Chondrocyte (in vitro differentiated cells): ENCODE data around the gene TMCC1. TPM values are rescaled to one million over a fixed set of nuclear protein-coding genes. Genes with fewer than 3 reads are reported as not detected.

Experiments
- DNase-seq: peaks from one replicate; pipeline ENCODE4 v3.0.0; 2021; ENCODE audit warnings: mixed read lengths, low spot score
- H3K27ac Mint-ChIP-seq: one replicate; pipeline ENCODE4 v1.8.0; 2021; ENCODE audit warnings: mild to moderate bottlenecking, moderate library complexity, mixed read lengths; ENCODE audit not compliant: unreplicated experiment
- H3K27me3 Mint-ChIP-seq: 2 replicates; pipeline ENCODE4 v1.8.0; 2021; ENCODE audit warnings: low read depth, mixed read lengths
- H3K36me3 Mint-ChIP-seq: 2 replicates; pipeline ENCODE4 v1.8.0; 2021; ENCODE audit warnings: low read depth, mixed read lengths
- H3K4me1 Mint-ChIP-seq: 2 replicates; pipeline ENCODE4 v1.8.0; 2021; ENCODE audit warnings: low read depth, mild to moderate bottlenecking, mixed read lengths
- H3K4me3 Mint-ChIP-seq: one replicate; pipeline ENCODE4 v1.8.0; 2021; ENCODE audit warnings: mild to moderate bottlenecking, moderate library complexity, mixed read lengths; ENCODE audit not compliant: unreplicated experiment
- H3K9me3 Mint-ChIP-seq: 2 replicates; pipeline ENCODE4 v1.8.0; 2021; ENCODE audit warnings: low read depth, mixed read lengths
- total RNA-seq: library from RNA; stranded (reverse); gene quantifications from 3 replicates; pipeline ENCODE4 v1.2.1, GENCODE V29; 2021
- TF ChIP-seq, protein P1 (sequence below): fragments of 200-600 bp; sonication (generic); IDR thresholded peaks from 2 replicates; pipeline ENCODE4 v1.5.0; 2021; ENCODE audit warnings: antibody characterized with exemption, mild to moderate bottlenecking, moderate library complexity

The TMCC1 gene
- total RNA-seq, 1 donor from 2014 or later, result 34.3 TPM

DNA sequence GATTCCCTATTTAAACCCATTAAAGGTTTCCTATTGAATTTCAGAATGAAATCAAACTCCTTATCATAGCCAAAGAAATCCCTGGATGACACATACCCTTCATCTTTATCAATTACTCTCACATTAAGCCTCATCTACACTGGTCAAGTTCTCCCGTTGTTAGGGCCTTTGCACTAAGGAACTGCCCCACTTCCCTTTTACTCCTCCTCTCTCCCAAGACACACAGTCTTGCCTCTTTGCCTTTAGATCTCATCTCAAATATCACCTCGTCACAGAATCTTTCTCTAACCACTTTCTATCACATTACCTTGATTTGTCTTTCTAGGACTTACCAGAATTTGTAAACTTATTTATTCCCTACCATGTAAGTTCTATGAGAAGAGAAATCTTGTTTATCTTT is 117.6 kb downstream of the TMCC1 start:
- Mint-ChIP-seq H3K4me3 (no peak overlapping the region), H3K36me3 (no peaks in the 10 kb centered on the region), H3K27me3 (no peaks in the 10 kb centered on the region), H3K27ac (no peak overlapping the region), H3K4me1 (peaks cover 28% of the 10 kb centered on the region), H3K9me3 (no peaks in the 10 kb centered on the region)
- TF ChIP-seq, protein P1, sequence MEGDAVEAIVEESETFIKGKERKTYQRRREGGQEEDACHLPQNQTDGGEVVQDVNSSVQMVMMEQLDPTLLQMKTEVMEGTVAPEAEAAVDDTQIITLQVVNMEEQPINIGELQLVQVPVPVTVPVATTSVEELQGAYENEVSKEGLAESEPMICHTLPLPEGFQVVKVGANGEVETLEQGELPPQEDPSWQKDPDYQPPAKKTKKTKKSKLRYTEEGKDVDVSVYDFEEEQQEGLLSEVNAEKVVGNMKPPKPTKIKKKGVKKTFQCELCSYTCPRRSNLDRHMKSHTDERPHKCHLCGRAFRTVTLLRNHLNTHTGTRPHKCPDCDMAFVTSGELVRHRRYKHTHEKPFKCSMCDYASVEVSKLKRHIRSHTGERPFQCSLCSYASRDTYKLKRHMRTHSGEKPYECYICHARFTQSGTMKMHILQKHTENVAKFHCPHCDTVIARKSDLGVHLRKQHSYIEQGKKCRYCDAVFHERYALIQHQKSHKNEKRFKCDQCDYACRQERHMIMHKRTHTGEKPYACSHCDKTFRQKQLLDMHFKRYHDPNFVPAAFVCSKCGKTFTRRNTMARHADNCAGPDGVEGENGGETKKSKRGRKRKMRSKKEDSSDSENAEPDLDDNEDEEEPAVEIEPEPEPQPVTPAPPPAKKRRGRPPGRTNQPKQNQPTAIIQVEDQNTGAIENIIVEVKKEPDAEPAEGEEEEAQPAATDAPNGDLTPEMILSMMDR, result no peak
- DNase-seq, result no peak

DNA sequence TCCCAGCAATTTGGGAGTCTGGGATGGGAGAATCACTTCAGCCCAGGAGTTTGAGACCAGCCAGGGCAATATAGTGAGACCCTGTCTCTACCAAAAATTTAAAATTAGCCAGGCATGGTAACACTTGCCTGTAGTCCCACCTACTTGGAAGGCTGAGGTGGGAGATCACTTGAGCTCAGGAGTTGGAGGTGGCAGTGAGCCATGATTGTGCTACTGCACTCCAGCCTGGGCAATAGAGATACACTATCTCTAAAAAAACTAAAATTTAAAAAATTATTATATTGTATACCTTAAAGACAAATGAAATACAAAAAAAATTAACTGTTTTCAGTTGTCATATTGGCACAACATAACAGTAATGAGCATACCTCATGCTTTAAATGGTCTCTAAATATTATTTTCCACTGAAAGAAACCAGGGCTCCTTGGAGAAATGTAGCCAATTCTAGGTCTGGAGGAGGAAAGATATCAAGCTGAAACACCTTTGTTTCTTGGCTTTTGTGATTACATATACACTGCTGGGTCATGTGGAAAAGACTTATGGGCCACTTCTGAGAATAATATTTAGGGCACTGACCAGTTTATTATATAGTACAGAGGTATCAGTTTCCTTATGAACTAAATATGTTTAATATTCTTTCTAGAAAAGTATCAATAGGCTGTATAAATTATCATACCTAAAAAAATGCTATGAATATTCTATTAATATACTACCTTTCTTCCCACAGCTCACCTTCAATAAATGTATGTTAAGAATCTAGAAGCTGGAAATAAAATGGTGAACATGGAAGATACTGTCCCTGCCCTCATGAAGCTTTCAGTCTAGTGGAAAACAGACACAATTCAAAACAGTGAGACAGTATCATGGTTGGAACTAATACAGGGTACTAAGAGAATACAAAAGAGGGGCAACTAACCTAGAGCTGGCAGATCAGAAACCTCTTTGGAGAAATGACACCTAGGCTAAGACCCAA is 119.5 kb downstream of the TMCC1 start:
- Mint-ChIP-seq H3K9me3 (no peaks in the 10 kb centered on the region), H3K36me3 (no peaks in the 10 kb centered on the region), H3K4me1 (peaks cover 28% of the 10 kb centered on the region), H3K4me3 (no peak overlapping the region), H3K27me3 (no peaks in the 10 kb centered on the region), H3K27ac (no peak overlapping the region)
- TF ChIP-seq, protein P1, result no peak
- no peak for DNase-seq

DNA sequence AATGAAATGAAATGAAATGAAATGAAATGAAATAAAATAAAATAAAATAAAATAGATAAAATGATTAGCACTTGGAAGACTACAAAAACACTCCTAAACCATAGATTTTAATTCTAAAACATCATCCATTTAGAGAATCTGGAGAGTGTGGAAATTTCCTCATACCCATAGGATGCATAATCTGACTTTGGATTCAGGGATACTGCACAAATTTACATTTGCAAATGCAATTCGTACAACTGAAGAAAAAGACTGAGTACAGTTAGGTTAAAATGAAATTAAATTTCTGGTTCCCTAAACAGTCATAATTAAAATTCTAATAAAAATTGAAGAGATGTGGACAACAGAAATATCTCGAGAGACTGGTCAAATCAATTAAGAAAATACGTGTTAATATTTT is 122.9 kb downstream of the TMCC1 start:
- Mint-ChIP-seq H3K27ac (no peak overlapping the region), H3K36me3 (no peaks in the 10 kb centered on the region), H3K4me1 (peaks cover 13% of the 10 kb centered on the region), H3K9me3 (no peaks in the 10 kb centered on the region), H3K27me3 (no peaks in the 10 kb centered on the region), H3K4me3 (no peak overlapping the region)
- no peak for DNase-seq
- TF ChIP-seq, protein P1, result no peak

DNA sequence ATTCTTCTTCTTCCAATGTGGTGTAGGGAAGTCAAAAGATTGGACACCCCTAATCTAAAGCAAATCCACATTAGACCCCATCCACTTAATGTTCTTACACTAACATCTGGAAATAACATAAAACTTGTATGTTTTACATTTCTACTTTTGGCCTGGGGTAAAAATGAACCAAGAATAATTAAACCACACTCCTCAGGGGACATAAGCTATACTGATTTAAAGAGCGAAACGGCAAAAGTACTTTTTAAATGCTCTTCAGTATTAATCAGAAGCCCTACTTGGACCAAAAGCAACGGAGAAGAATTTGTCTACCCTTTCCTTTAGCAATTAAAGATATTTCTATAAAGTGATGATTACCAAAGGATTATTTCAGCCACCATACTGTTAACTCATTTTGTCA is 123.9 kb downstream of the TMCC1 start:
- Mint-ChIP-seq H3K9me3 (no peaks in the 10 kb centered on the region), H3K36me3 (no peaks in the 10 kb centered on the region), H3K4me1 (peaks cover 13% of the 10 kb centered on the region), H3K4me3 (no peak overlapping the region), H3K27ac (no peak overlapping the region), H3K27me3 (no peaks in the 10 kb centered on the region)
- TF ChIP-seq, protein P1, result no peak
- no peak for DNase-seq

DNA sequence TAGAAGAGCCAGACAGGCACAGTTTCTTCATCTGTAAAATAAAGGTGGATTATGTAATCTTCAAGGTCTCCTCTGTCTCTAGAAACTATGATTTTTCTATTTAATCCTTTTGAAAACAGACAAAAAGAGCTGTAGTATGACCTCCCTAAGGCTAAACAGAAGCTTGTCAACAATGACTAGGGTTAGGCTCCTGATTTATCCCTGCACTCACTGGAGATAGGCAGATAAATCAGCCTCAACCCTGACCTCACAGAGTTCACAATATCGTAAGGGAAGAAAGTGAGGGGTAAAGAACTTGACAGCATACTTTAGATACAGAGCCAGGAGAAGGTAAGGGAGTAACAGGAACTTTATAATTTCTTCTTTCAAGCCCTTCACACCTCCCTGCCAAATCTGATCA is 124.8 kb downstream of the TMCC1 start:
- TF ChIP-seq, protein P1, result no peak
- Mint-ChIP-seq H3K4me1 (peaks cover 16% of the 10 kb centered on the region), H3K4me3 (no peak overlapping the region), H3K27me3 (no peaks in the 10 kb centered on the region), H3K27ac (no peak overlapping the region), H3K36me3 (no peaks in the 10 kb centered on the region), H3K9me3 (no peaks in the 10 kb centered on the region)
- no peak for DNase-seq
